Measurements from ENCODE around the gene TBX1.

TBX1 gene

DNA sequence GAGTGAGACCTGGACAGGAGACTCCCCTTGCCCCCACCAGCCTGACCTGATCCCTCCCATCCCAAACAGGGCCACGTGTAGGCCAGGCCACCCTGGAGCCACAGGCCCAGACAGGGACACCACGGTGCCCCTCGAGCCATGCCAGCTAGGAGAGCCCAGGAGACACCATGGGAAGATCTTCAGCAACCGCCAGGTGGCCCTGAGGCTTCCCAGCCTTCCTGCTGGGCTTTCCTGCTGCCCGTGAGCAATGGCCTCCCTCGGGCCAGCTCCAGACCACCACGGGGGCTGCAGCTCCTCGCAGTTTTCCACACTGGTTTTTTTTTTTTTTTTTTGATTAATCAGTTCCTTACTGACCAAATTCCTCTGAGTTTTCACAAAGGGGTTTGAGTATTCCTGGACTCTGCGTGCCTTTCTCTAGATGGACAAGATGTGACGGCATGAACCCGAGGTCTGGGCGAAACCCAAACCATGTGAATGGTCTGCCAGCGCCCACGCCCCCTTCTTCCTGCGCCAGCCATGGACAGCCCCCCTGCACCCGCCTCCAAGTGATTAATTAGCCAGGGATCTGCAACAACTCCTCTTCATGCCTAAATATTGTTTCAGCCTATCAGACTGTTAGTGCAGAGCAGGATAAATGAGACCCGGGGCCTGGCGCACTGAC is 40.9 kb downstream of the TBX1 start:
- no peak for DNase-seq

- DNase-seq: no peak
These were observed 41.7 kb downstream of the TBX1 start for GRCh38 chr22:19802001-19802893.

DNA sequence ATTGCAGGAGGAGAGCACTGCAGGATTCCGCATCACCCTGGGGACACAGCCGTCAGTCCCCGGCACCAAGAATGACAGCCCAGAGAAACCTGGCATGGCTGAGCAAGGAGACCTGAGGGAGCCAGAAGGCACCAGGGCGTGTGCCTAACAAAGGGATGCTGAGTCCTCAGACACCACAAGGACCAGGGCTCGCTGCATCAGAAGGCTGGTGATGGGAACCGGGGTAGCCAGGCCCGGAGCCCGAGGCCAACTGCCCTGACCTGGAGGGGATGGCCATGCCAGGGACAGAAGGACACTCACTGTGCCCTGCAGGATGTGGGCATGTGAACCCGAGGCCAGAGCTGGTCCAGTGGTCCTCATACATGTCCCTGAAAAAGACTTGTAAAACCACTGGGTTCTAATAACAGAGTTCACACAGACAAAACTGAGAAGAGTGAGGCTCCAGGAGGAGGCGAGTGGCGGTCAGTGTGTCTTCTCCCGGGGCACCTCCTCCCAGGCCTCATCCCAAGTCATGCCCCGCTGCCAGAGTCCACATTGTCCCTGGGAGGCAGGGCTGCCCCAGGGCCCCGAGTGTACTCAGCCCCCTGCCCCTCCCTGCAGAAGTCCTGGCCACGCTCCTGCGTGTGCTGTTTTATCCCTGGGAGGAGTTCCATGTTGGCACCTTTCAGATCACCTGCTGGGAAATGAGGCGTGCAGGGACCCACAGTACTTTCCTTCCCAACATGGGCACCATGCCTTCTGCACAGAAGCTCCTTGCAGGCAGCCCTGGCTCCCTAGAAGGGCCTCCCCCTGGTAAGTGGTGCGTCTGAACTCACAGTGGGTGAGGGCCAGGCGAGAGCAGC is 42.5 kb downstream of the TBX1 start:
- no peak for DNase-seq

GRCh38 chr22:19803736-19804267 is 43.2 kb downstream of the TBX1 start:
- DNase-seq: no peak

DNA sequence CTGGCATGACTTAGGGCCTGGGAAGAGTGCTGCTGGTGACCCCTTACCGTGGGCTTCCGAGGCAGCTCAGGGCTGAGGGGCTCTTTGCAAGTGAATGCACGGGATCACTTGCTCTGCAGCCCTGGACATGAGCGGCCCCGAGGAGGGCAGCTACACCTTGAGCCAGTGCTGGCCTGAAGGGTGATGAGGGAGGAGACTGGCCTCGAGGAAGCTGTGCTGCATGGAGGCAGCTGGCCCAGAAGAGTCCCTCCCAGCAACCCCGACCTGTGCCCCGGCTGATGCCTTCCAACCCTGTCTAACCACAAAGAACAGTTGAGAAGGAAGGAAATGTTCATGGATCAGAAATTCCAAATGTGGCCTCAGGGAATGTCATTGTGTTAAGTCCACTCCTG is 45.2 kb downstream of the TBX1 start:
- no peak for DNase-seq

- DNase-seq: no peak
These were observed 45.9 kb downstream of the TBX1 start for GRCh38 chr22:19806213-19807160.

GRCh38 chr22:19807161-19807913 is 46.8 kb downstream of the TBX1 start:
- no peak for DNase-seq

GRCh38 chr22:19807914-19808872 is 47.6 kb downstream of the TBX1 start:
- DNase-seq: no peak

DNA sequence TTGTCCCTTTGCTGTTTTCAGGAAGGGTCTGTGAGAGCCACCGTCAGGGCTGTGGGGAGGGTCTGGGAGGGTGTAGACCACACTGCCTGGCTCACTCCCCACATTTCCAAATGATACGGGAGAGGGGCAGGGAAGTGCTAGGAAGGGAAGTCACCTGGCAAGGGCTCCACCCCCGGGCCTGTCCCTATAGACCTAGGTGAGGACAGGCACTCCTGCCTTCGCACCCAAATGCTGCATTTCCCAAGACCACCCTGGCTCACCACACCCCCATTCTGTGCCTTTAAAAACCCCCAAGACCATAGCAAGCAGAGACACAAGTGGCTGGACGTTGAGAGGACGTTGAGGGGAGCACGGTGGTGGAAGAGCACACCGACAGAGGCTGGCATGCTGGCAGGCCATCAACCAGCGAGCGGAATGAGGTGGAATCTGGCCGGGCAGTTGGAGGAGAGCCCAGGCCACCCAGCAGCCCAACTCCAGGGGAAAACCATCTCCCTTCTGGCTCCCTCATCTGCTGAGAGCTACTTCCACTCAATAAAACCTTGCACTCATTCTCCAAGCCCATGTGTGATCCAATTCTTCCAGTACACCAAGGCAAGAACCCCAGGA is 48.4 kb downstream of the TBX1 start:
- DNase-seq: no peak

DNA sequence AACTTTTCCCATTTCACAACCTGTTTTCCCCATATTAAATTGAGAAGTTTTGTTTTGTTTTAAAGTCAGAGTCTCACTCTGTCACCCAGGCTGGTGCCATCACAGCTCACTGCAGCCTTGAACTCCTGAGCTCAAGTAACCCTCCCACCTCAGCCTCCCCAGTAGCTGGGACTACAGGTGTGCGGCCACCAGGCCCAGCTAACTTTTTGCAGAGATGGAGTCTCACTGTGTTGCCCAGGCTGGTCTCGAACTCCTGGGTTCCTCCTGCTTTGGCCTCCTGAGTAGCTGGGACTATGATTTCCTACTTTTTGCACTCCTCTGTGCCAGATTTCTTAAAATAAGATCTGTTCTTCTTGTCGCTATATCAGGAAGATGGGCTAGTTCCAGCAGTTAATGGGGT is 49.2 kb downstream of the TBX1 start:
- no peak for DNase-seq

GRCh38 chr22:19810381-19811201 is 50.0 kb downstream of the TBX1 start:
- DNase-seq: no peak

DNA sequence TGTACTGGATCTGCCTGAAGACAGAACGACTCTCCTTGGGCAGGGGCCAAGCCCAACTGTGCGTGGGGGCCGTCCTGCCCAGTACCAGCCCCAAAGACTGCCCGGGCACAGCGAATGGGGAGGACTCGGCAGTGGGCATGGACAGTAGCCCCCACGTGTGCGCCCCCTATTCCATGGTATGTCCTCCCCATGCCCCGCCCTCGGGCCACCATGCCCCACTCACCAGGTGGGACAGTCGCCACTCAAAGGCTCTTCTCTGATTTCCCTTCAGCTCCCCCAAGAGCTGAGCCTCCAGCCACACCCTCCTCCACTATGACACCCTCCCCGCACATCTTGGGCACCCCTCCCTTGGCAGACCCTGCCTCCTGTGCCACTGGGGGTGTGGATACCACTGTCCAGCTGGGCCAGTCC is 50.6 kb downstream of the TBX1 start:
- DNase-seq: no peak

DNA sequence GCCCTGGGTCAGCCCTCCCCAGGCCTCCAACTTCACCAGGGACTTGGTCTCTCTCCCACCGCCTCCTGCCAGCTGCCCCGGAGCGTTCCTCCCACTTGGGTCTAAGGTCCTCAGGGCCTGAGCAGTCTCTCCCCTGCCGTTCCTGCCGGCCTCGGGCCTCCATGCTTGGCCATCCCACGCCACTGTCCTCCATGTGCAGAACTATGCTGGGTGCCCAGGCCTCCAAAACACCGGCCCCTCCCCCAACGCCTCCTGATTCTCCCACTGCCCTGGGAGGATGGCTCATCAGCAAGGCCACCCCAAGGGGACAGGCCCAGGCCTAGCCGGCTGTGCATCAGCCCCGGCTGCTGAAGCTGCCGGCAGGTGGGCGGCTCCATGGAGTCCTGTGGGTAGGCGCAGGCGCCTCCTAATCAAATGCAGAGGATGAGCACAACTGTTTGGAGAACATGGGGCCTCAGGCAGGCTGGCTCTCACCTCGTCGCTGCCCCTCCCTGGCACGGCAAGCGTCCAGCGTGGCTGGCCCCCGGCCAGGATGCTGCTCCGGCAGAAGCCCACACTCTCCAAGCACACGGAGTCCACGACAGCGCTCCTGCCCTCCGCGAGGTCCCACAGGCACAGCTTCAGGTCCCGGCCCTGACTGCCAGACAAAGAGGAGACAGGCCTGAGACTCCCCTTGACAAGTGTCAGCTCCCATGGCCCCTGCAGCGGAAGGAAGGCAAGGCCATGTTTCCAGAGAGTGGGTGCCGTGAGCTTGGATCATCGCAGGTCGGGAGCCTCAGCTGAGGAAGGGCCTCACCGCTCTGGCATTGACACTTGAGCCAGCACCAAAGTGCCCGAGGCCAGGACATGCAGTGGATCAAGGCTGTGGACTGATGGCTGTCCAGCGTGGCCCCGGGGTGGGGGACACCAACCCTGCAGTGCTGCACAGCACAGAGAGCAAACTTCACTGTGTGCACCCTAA is 51.5 kb downstream of the TBX1 start:
- DNase-seq: no peak

- no peak for DNase-seq
These were observed 52.3 kb downstream of the TBX1 start for GRCh38 chr22:19812910-19813309.

GRCh38 chr22:19814428-19814827 is 53.9 kb downstream of the TBX1 start:
- no peak for DNase-seq

DNA sequence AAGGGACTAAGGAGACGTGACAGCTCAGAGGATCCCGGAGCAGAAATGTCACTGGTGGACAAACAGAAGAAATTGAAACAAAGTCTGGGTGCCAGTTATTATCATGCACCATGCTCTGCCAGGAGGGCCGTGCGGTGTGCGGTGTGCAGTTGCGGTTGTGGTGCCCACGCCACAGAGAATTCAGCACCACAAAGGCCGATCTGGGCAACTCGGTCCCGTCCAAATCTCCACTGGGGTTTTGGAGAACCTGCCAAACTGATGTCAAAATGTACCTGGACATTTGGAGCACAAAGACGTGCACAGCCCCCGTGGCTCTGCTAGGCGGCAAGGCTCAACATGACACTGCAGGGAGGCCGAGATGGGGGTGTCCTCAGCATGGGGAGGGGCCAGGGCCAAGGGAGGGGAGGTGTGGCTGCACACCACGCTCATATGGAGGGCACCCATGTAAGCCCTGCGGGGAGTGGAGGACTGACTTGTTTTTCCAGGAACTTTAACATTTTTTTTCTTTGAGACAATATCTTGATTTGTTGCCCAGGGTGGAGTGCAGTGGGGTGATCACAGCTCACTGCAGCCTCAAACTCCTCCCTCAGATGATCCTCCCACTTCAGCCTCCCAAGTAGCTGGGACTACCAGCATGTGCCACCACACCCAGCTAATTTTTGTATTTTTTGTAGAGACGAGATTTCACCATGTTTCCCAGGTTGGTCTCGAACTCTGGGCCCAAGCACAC is 54.7 kb downstream of the TBX1 start:
- DNase-seq: no peak

DNA sequence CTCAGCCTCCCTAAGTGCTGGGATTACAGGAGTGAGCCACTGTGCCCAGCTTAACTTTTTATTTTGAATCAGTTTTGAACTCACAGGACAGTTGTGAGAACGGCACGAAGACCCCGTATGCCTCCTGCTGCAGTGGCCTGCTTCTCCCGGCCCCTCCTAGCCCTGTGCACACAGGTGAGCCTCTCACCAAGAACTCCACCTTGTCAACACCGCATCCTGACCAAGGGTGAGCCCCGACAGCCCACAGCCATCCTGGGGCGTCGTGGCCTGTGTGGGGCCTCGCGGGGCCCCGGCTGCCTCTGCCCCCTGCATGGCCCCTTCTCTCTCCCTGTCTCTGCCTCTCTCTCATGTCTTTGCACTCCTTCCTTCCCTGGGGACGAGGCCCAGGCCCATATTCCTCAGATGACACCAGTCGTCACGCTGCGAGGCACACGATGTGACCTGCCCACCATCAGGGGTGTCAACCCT is 55.3 kb downstream of the TBX1 start:
- no peak for DNase-seq

Measured in SHP77 (cell line).